ENCODE measurements around the gene HARS1.

DNA sequence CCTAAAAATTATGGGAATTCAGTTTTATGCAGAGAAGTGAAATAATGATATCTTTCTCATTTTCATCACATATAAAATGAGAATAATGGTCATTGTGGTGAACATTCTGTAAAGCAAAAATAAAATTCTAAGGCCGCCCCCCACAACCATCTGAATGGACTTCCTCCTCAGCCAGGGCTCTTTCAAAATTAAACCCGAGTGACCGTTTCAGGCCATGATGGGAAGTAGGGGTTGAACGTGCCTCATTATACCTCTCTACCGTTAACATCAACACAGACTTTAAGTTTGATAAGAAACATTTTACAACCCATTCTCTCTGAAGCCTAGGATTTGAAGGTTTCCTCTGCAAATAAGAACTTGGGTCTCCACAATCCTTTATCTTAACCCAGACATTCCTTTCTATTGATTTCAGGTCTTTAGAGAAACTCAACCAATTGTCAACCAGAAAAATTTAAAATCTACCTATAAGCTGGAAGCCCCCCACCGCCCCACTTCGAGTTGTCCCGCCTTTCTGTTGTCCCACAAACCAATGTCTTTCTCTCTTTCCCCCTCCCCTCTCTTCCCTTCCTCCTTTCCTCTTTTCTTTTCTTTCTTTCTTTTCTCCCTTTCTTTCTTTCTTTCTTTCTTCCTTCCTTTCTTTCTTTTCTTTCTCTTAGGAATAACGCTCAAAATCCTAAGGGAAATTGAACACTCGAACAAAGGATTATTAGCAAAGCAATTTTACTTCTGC lies 53.6 kb downstream of the HARS1 start:
- no peak for TF ChIP-seq EZH2 (IDR thresholded peaks at IDR 0.05; ENCODE audit: borderline replicate concordance, insufficient read depth, low read depth, low read length, poor library complexity, severe bottlenecking)
- TF ChIP-seq, protein P1, sequence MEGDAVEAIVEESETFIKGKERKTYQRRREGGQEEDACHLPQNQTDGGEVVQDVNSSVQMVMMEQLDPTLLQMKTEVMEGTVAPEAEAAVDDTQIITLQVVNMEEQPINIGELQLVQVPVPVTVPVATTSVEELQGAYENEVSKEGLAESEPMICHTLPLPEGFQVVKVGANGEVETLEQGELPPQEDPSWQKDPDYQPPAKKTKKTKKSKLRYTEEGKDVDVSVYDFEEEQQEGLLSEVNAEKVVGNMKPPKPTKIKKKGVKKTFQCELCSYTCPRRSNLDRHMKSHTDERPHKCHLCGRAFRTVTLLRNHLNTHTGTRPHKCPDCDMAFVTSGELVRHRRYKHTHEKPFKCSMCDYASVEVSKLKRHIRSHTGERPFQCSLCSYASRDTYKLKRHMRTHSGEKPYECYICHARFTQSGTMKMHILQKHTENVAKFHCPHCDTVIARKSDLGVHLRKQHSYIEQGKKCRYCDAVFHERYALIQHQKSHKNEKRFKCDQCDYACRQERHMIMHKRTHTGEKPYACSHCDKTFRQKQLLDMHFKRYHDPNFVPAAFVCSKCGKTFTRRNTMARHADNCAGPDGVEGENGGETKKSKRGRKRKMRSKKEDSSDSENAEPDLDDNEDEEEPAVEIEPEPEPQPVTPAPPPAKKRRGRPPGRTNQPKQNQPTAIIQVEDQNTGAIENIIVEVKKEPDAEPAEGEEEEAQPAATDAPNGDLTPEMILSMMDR (IDR thresholded peaks at IDR 0.05), result no peak

All from B cell (primary cell).